PFSK-1 (cell line): ENCODE data around the gene C5orf15.

ENCODE experiments used
- FOXP2 ChIP-seq: optimal IDR thresholded peaks from 2 replicates; pipeline ENCODE3; 2011; ENCODE audit warnings: borderline replicate concordance, control low read depth, inconsistent platforms; ENCODE audit not compliant: insufficient read depth; ENCODE audit errors: extremely low read length, extremely low read depth
- POLR2AphosphoS5 ChIP-seq: IDR thresholded peaks from 2 replicates; pipeline ENCODE4 v1.6.1; 2012; ENCODE audit warnings: low read depth, mild to moderate bottlenecking, control low read depth, low read length, moderate library complexity
- REST ChIP-seq, 2 experiments: IDR thresholded peaks; 2 replicates each; pipeline versions ENCODE4 v1.6.1 to v1.8.0; 2011 to 2012; ENCODE audit warnings: low read depth in 2 of 2, low read length in 2 of 2, control low read depth in 1 of 2, inconsistent platforms in 1 of 2, mild to moderate bottlenecking in 1 of 2, moderate library complexity in 1 of 2; ENCODE audit not compliant: insufficient read depth in 1 of 2
- SIN3A ChIP-seq: IDR thresholded peaks from 2 replicates; pipeline ENCODE4 v1.6.1; 2012; ENCODE audit warnings: mild to moderate bottlenecking, low read length, moderate library complexity, borderline replicate concordance; ENCODE audit not compliant: insufficient read depth
- TAF1 ChIP-seq: IDR thresholded peaks from 2 replicates; pipeline ENCODE4 v1.6.1; 2012; ENCODE audit warnings: low read length, control low read depth, borderline replicate concordance; ENCODE audit not compliant: insufficient read depth

The C5orf15 gene

DNA sequence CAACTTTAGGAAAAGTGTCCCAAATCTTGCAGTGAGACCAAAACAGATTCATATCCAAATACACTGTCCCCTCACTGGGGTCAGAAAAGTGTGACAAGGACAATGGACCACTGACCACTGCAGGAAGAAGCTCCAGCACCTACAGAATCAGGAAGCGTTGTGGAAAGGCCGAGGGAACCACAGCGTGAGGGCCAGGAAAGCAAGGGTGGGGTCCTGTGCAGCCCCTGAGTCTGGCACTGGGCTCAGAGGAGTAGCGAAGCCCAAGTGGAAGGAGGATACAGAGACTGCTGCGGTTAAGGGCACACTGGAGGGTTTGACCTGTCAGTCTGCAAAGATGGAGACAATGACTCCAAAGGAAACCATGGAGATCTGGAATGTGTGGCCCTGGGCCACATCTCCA is 36.9 kb downstream of the C5orf15 start:
- no peak for TF ChIP-seq TAF1
- no peak for TF ChIP-seq REST (IDR thresholded peaks at IDR 0.05; ENCODE audit: insufficient read depth in 1 of 2, low read depth in 2 of 2, low read length in 2 of 2)
- TF ChIP-seq FOXP2, result no peak
- no peak for TF ChIP-seq POLR2AphosphoS5
- no peak for TF ChIP-seq SIN3A

- no peak for TF ChIP-seq SIN3A
- no peak for TF ChIP-seq REST (IDR thresholded peaks at IDR 0.05; ENCODE audit: insufficient read depth in 1 of 2, low read depth in 2 of 2, low read length in 2 of 2)
- TF ChIP-seq POLR2AphosphoS5, result no peak
- no peak for TF ChIP-seq FOXP2
- TF ChIP-seq TAF1, result no peak
Measured at GRCh38 chr5:133930813-133931090, 37.7 kb downstream of the C5orf15 start.

DNA sequence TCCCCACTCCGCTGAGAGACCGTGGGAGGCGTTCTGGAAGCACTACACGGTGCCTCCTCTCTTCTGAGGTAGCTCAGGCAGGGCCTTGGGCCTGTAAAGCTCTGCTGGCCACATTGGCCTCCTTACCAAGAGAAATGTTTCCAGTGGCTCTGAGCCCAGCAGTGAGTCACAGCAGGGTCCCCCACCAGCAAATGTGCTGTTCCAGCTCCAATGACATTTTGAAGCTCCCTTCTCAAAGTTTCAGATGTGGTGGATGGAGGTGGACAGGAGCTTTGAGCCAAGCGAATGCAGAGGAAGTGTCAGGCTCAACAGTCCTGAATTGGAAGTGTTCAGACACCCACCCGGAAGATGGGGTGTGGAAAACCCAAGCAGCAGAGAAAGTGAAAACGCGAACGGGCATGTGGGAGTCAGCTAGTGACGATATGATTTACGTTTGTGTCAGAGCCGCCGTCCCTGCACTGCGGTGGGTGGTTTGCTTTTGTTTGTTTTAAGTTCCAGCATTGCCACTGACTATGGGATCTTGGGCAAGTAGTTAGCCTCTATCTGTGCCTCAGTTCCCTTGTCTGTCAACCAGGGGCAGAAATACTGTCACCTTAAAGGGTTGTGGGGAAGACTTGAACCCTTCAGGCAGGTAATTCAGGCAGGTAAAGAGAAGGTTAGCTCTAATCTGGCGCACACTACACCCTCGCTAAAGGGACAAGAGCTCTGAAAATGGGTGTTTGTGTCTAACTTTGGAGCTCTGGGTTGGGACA is 38.2 kb downstream of the C5orf15 start:
- no peak for TF ChIP-seq SIN3A
- no peak for TF ChIP-seq TAF1
- TF ChIP-seq FOXP2, result no peak
- no peak for TF ChIP-seq REST (IDR thresholded peaks at IDR 0.05; ENCODE audit: insufficient read depth in 1 of 2, low read depth in 2 of 2, low read length in 2 of 2)
- TF ChIP-seq POLR2AphosphoS5, result no peak

DNA sequence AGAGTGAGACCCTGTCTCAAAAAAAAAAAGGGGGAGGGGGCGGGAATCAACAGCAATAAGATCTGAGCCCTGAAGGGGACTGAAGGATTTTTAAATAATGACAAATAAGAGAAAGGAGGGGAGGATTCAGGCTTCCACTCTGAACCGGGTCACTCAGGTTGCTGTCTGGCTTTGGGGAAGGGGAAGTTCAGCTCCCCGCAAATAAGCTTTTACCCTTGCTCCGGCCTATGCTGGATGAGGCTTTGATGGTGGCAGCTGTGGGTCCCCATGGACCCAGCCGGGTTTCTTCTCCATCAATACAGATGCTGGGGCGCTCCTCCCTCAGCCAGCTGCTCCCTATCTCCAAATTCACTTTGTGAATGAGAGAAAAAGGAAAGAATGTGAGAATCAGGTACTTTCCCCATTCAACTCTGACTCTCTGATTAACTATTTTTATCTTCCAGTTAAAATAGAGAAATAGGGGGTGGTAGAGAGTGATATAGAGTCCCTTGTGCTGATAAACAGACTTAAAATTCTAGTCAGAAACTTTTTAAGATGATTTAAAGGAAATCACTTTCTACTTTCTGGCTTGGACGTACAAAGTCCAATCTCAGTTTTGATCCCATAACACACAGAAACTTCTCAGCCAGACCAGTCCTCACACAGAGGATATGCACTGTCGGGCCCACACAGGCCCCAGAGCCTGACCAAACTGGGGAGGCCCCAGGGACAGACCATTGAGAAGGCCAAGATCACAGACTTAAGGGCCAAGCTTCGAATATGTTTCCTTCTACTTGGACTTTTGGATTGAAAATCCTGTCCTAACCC is 39.6 kb downstream of the C5orf15 start:
- no peak for TF ChIP-seq SIN3A
- TF ChIP-seq POLR2AphosphoS5, result no peak
- TF ChIP-seq FOXP2, result no peak
- TF ChIP-seq TAF1, result no peak
- no peak for TF ChIP-seq REST (IDR thresholded peaks at IDR 0.05; ENCODE audit: insufficient read depth in 1 of 2, low read depth in 2 of 2, low read length in 2 of 2)
